ENCODE results near the gene FLNC. TPM values are rescaled to one million over a fixed set of nuclear protein-coding genes. Genes with fewer than 3 reads are reported as not detected.

FLNC gene
- polyA plus RNA-seq, 1 donor from 2014 or later: 0.36 TPM

DNA sequence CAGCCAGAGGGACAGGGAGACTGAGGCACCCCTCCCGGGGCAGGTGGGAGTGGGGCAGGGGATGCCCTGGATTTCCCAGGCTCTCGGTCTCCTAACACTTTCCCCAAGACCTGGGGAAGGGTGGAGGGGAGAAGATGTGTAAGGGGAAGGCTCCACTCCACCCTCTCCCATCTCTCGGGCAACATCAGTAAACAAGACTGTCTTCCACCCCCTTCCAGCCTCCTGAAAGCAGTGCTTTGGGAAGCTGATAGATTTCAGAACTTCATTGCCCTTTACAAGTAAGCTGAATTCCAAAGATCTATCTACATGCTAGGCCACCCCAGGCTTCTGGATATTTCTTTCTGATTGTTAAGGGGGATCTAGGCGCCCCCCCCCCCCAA, 3.7 kb downstream of the FLNC start:
- no peak overlapping the region for H3K9ac ChIP-seq (ENCODE audit: low read length)
- no peak for TF ChIP-seq EP300 (conservative IDR thresholded peaks at IDR 0.05; ENCODE audit: poor library complexity, severe bottlenecking)
- no peak for TF ChIP-seq POLR2AphosphoS5 (IDR thresholded peaks at IDR 0.05)
- TF ChIP-seq, protein P1, sequence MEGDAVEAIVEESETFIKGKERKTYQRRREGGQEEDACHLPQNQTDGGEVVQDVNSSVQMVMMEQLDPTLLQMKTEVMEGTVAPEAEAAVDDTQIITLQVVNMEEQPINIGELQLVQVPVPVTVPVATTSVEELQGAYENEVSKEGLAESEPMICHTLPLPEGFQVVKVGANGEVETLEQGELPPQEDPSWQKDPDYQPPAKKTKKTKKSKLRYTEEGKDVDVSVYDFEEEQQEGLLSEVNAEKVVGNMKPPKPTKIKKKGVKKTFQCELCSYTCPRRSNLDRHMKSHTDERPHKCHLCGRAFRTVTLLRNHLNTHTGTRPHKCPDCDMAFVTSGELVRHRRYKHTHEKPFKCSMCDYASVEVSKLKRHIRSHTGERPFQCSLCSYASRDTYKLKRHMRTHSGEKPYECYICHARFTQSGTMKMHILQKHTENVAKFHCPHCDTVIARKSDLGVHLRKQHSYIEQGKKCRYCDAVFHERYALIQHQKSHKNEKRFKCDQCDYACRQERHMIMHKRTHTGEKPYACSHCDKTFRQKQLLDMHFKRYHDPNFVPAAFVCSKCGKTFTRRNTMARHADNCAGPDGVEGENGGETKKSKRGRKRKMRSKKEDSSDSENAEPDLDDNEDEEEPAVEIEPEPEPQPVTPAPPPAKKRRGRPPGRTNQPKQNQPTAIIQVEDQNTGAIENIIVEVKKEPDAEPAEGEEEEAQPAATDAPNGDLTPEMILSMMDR (IDR thresholded peaks at IDR 0.05; ENCODE audit: poor library complexity, severe bottlenecking): no peak
- TF ChIP-seq MXI1 (conservative IDR thresholded peaks at IDR 0.05; ENCODE audit: poor library complexity, severe bottlenecking): no peak
- TF ChIP-seq TAF1 (IDR thresholded peaks at IDR 0.05; ENCODE audit: low read depth): no peak
- TF ChIP-seq, protein P2, sequence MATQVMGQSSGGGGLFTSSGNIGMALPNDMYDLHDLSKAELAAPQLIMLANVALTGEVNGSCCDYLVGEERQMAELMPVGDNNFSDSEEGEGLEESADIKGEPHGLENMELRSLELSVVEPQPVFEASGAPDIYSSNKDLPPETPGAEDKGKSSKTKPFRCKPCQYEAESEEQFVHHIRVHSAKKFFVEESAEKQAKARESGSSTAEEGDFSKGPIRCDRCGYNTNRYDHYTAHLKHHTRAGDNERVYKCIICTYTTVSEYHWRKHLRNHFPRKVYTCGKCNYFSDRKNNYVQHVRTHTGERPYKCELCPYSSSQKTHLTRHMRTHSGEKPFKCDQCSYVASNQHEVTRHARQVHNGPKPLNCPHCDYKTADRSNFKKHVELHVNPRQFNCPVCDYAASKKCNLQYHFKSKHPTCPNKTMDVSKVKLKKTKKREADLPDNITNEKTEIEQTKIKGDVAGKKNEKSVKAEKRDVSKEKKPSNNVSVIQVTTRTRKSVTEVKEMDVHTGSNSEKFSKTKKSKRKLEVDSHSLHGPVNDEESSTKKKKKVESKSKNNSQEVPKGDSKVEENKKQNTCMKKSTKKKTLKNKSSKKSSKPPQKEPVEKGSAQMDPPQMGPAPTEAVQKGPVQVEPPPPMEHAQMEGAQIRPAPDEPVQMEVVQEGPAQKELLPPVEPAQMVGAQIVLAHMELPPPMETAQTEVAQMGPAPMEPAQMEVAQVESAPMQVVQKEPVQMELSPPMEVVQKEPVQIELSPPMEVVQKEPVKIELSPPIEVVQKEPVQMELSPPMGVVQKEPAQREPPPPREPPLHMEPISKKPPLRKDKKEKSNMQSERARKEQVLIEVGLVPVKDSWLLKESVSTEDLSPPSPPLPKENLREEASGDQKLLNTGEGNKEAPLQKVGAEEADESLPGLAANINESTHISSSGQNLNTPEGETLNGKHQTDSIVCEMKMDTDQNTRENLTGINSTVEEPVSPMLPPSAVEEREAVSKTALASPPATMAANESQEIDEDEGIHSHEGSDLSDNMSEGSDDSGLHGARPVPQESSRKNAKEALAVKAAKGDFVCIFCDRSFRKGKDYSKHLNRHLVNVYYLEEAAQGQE (IDR thresholded peaks at IDR 0.05; ENCODE audit: borderline replicate concordance): no peak
- TF ChIP-seq SMC3 (conservative IDR thresholded peaks at IDR 0.05; ENCODE audit: poor library complexity): no peak
- TF ChIP-seq RAD21 (conservative IDR thresholded peaks at IDR 0.05): no peak
- no peak for TF ChIP-seq EZH2 (IDR thresholded peaks at IDR 0.05; ENCODE audit: borderline replicate concordance, insufficient read depth, low read length, poor library complexity, severe bottlenecking)
- no peaks in the 10 kb centered on the region for H3K9me2 ChIP-seq (ENCODE audit: insufficient read depth, low read length)
- H3K79me2 ChIP-seq (replicated peaks; ENCODE audit: insufficient read depth, low read length): no peaks in the 10 kb centered on the region
- peaks cover 25% of the 10 kb centered on the region for H3K27me3 ChIP-seq (ENCODE audit: insufficient read depth, low read depth, low read length)
- no peaks in the 10 kb centered on the region for H3K36me3 ChIP-seq (ENCODE audit: insufficient read depth, low read length)
- H3K27ac ChIP-seq (ENCODE audit: low read length): no peak overlapping the region
- H2AFZ ChIP-seq (ENCODE audit: low read depth, low read length): no peak overlapping the region
- no peaks in the 10 kb centered on the region for H4K20me1 ChIP-seq (ENCODE audit: insufficient read depth)
- H3K4me2 ChIP-seq (ENCODE audit: low read length): no peak overlapping the region
- H3K4me3 ChIP-seq (ENCODE audit: low read length): no peak overlapping the region
- H3F3A ChIP-seq (ENCODE audit: insufficient read depth, low read length, poor library complexity, severe bottlenecking): no peaks in the 10 kb centered on the region
- H3K9me3 ChIP-seq (ENCODE audit: low read length): no peaks in the 10 kb centered on the region

GRCh38 chr7:128835231-128835751, 5.1 kb downstream of the FLNC start:
- TF ChIP-seq RAD21 (conservative IDR thresholded peaks at IDR 0.05) (no peak), POLR2AphosphoS5 (IDR thresholded peaks at IDR 0.05) (no peak), SMC3 (conservative IDR thresholded peaks at IDR 0.05; ENCODE audit: poor library complexity) (no peak), EZH2 (IDR thresholded peaks at IDR 0.05; ENCODE audit: borderline replicate concordance, insufficient read depth, low read length, poor library complexity, severe bottlenecking) (no peak), EP300 (conservative IDR thresholded peaks at IDR 0.05; ENCODE audit: poor library complexity, severe bottlenecking) (no peak), MXI1 (conservative IDR thresholded peaks at IDR 0.05; ENCODE audit: poor library complexity, severe bottlenecking) (no peak), TAF1 (IDR thresholded peaks at IDR 0.05; ENCODE audit: low read depth) (no peak)
- TF ChIP-seq, protein P2 (IDR thresholded peaks at IDR 0.05; ENCODE audit: borderline replicate concordance): no peak
- TF ChIP-seq, protein P1 (IDR thresholded peaks at IDR 0.05; ENCODE audit: poor library complexity, severe bottlenecking): no peak
- H3K27me3 ChIP-seq (ENCODE audit: insufficient read depth, low read depth, low read length): peaks cover 16% of the 10 kb centered on the region
- H4K20me1 ChIP-seq (ENCODE audit: insufficient read depth): no peaks in the 10 kb centered on the region
- no peak overlapping the region for H3K27ac ChIP-seq (ENCODE audit: low read length)
- H3K4me2 ChIP-seq (ENCODE audit: low read length): no peak overlapping the region
- H2AFZ ChIP-seq (ENCODE audit: low read depth, low read length): no peak overlapping the region
- H3K79me2 ChIP-seq (replicated peaks; ENCODE audit: insufficient read depth, low read length): no peaks in the 10 kb centered on the region
- no peak overlapping the region for H3K4me3 ChIP-seq (ENCODE audit: low read length)
- no peaks in the 10 kb centered on the region for H3K9me3 ChIP-seq (ENCODE audit: low read length)
- no peaks in the 10 kb centered on the region for H3F3A ChIP-seq (ENCODE audit: insufficient read depth, low read length, poor library complexity, severe bottlenecking)
- no peaks in the 10 kb centered on the region for H3K9me2 ChIP-seq (ENCODE audit: insufficient read depth, low read length)
- H3K36me3 ChIP-seq (ENCODE audit: insufficient read depth, low read length): no peaks in the 10 kb centered on the region
- H3K9ac ChIP-seq (ENCODE audit: low read length): no peak overlapping the region
